Tracheal epithelial cell (primary cell): ENCODE data around the gene SPHK1. TPM values are rescaled to one million over a fixed set of nuclear protein-coding genes. Genes with fewer than 3 reads are reported as not detected.

Source experiments
- total RNA-seq: library from RNA; depleted of rRNA; stranded (reverse); fragments of >200 nt; gene quantifications from 2 replicates; pipeline ENCODE4 v1.2.1, GENCODE V29; 2014

Gene SPHK1, protein sequence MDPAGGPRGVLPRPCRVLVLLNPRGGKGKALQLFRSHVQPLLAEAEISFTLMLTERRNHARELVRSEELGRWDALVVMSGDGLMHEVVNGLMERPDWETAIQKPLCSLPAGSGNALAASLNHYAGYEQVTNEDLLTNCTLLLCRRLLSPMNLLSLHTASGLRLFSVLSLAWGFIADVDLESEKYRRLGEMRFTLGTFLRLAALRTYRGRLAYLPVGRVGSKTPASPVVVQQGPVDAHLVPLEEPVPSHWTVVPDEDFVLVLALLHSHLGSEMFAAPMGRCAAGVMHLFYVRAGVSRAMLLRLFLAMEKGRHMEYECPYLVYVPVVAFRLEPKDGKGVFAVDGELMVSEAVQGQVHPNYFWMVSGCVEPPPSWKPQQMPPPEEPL
- 55.6 and 304 TPM in 2 replicates for total RNA-seq

DNA sequence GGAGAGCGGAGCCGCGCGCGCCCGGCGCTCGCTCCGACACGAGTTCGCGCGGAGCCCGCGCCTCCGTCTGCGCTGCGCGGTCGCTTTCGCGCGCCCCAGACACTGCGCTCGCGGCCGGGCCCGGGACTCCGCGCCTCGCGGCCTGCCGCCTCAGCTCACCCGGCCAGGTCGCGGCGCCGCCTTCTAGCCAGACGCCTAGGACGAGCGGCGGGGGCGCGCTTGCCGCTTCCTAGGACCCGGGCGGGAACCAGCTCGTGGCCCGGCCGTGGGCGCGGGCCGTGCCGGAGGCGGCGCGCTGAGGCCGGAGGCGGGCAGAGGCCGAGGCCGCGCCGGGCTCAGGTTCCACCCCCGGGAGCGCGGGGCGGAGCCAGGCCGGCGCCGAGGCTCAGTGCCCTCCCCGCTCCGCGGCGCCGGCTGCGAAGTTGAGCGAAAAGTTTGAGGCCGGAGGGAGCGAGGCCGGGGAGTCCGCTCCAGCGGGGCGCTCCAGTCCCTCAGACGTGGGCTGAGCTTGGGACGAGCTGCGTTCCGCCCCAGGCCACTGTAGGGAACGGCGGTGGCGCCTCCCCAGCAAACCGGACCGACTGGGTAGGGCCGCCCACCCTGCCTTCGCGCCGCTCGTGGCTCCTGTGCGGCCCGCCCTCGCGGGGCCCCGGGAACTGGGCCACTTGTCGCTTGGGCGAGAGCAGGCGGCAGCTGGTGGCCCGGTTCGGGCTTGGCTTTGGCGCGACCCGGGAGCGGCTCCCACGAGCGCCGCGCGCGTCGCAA, at the start of gene SPHK1:
TSS of gene SPHK1 (plus strand) at position 388 of the 765 bp plus-strand sequence. CDS start 1,036 bp downstream, outside the sequence.

DNA sequence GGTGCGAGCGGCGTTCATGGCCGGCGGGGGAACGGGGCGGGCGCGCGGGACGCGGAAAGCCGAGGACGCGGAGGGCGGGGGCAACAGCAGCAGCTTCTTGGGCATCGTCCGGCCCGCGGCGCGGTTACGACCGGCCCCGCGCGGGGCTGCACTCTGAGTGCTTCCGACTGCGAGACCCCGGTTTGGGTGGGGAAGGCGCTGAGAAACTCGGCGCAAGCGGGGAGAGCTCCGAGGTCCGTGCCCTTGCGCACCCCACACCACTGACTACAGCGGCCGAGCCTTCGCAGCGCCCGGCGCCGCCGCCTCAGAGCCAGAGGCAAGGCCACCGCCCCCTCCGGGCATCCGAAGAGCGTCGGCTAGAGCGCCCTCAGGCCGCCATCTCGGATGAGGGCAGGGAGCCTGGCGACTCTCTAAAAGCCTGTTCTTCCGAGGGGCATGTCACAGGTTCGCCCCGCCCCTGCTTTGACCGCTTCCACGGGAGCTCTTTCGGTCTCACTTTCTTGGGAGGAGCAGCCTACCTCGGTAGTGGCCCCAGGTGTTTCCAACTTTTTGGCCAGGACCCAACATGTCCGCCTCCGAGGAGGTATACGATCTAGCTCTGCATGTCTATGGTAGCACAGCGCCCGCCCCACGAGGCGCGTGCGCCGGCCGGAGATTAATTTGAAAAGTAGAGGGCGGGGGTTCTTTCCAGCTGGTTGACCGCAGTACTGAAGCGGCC, 30.7 kb upstream of the SPHK1 start, which contains the start of gene PRPSAP1:
TSS of gene PRPSAP1 (minus strand) at position 318 of the 718 bp plus-strand sequence. CDS start at position 105, 213 bp downstream.

Other genes starting within 250 kb of the SPHK1 start
- gene FOXJ1, start 243.4 kb upstream of the SPHK1 start, total RNA-seq = 0.24 TPM in 1 of 2 replicates, not detected in the other
- gene RNF157, start 144.1 kb upstream of the SPHK1 start, total RNA-seq = under 0.01 TPM in 1 of 2 replicates, not detected in the other
- 4.7 and 5.3 TPM in 2 replicates for gene UBALD2, start 119.3 kb upstream of the SPHK1 start, total RNA-seq
- gene QRICH2, start 76.3 kb upstream of the SPHK1 start, total RNA-seq = 1.3 and 4.1 TPM in 2 replicates
- 29.2 and 47.7 TPM in 2 replicates for gene PRPSAP1, start 30.7 kb upstream of the SPHK1 start, total RNA-seq
- 14.1 and 17.1 TPM in 2 replicates for gene UBE2O, start 68.5 kb downstream of the SPHK1 start, total RNA-seq
- gene AANAT, start 83.0 kb downstream of the SPHK1 start, total RNA-seq = not detected in 2 replicates
- gene RHBDF2, start 116.8 kb downstream of the SPHK1 start, total RNA-seq = 21.1 and 49.9 TPM in 2 replicates
- 1.5 and 21.0 TPM in 2 replicates for gene CYGB, start 153.1 kb downstream of the SPHK1 start, total RNA-seq
- gene PRCD, start 155.4 kb downstream of the SPHK1 start, total RNA-seq = 0.21 and 3.1 TPM in 2 replicates
- gene ST6GALNAC2, start 201.3 kb downstream of the SPHK1 start, total RNA-seq = 123 and 124 TPM in 2 replicates